ENCODE results near the gene SLC16A7. TPM values are rescaled to one million over a fixed set of nuclear protein-coding genes. Genes with fewer than 3 reads are reported as not detected.
A peak's percentile ranks its signal among the peaks of the same experiment; 100 is the strongest.

Gene SLC16A7
- total and polyA plus RNA-seq, 5 donors from 2014 or later, result 20.8 to 38.5 (median 24.1) TPM

DNA sequence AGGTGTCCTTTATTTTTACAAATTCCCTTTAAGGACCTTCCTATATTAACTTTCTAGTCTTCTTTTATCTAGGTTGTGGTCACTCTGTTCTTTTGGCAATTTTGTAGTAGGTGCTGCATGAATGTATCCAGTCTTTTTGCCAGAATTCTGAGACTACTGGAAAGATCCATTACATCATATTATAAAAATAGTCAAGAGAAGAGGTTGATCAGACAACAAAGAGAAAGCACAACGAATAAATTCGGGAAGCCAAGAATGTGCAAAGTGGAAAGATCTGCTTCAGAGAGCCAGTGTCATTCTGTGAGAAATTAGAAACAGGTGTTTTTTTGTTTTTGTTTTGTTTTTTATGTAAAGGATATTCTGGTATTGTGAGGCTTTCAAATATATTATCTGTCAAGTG, 15.8 kb upstream of the SLC16A7 start:
- Mint-ChIP-seq H3K4me3 (no peak overlapping the region), H3K36me3 (no peaks in the 10 kb centered on the region), H3K4me1 (peaks cover 18 to 33% (median 30%) of the 10 kb centered on the region in 4 donors), H3K27me3 (peaks cover 22% of the 10 kb centered on the region), H3K27ac (no peak overlapping the region), H3K9me3 (peaks cover 0 to 3% (median 0%) of the 10 kb centered on the region in 7 donors)
- Histone ChIP-seq H3K27me3 (ENCODE audit: control insufficient read depth, insufficient read depth, low read length) (no peaks in the 10 kb centered on the region), H3K36me3 (ENCODE audit: control insufficient read depth, insufficient read depth, low read length) (no peaks in the 10 kb centered on the region), H3K27ac (ENCODE audit: insufficient read depth, low read length, poor library complexity, severe bottlenecking) (no peak overlapping the region), H3K4me3 (ENCODE audit: low read depth, low read length) (no peak overlapping the region), H3K4me1 (ENCODE audit: control insufficient read depth, insufficient read depth, low read length, poor library complexity, severe bottlenecking) (peaks cover 16% of the 10 kb centered on the region), H3K9me3 (ENCODE audit: control insufficient read depth in 2 of 2, low read length in 2 of 2) (no peaks in the 10 kb centered on the region)
- ATAC-seq (ENCODE audit: low read depth in 2 of 2) (no peak), DNase-seq (no peak)

DNA sequence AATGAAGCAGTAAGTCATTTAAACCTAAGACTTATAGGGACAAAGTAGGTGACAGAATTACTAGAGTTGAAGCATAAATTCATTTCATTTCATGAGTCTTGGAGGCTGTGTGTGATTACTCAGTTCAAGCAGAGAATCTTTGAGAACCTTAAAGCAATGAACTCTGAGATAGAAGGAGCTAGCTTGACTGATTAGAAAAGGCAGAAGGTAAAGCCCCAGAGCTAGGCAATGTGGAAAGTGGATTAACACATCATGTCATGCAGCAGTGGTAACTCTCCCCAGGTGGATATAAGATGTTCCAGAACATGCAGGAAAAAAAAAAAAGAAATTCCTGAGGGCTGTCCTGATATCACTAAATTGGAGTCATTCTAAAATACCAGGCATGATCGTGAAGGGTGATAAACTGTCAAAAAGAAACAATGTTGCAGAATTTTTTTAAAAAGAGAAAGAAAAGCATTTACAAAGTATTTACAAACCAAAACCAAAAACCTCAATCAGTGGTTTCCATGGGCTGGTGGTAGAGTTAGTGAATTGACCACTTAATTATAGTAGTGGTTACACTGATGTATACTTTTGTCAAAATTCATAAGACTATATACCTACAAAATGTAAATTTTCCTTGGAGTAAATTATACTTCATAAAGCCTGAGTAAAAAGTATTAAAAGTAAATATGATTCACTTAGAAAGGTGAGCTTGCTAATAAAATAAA, 12.7 kb upstream of the SLC16A7 start:
- H3K9me3 Mint-ChIP-seq, result peaks cover 0 to 3% (median 0%) of the 10 kb centered on the region in 7 donors
- Histone ChIP-seq H3K4me3 (ENCODE audit: low read depth, low read length) (no peak overlapping the region), H3K4me1 (ENCODE audit: control insufficient read depth, insufficient read depth, low read length, poor library complexity, severe bottlenecking) (peaks cover 8% of the 10 kb centered on the region), H3K27me3 (ENCODE audit: control insufficient read depth, insufficient read depth, low read length) (no peaks in the 10 kb centered on the region), H3K36me3 (ENCODE audit: control insufficient read depth, insufficient read depth, low read length) (no peaks in the 10 kb centered on the region), H3K27ac (ENCODE audit: insufficient read depth, low read length, poor library complexity, severe bottlenecking) (no peak overlapping the region), H3K9me3 (ENCODE audit: control insufficient read depth in 2 of 2, low read length in 2 of 2) (no peaks in the 10 kb centered on the region)
- ATAC-seq (ENCODE audit: low read depth in 2 of 2) (no peak), DNase-seq (no peak)
- H3K27ac Mint-ChIP-seq, result no peak overlapping the region
- H3K27me3 Mint-ChIP-seq, result peaks cover 15% of the 10 kb centered on the region
- no peak overlapping the region for H3K4me3 Mint-ChIP-seq
- peaks cover 11 to 17% (median 17%) of the 10 kb centered on the region in 4 donors for H3K4me1 Mint-ChIP-seq
- no peaks in the 10 kb centered on the region for H3K36me3 Mint-ChIP-seq

DNA sequence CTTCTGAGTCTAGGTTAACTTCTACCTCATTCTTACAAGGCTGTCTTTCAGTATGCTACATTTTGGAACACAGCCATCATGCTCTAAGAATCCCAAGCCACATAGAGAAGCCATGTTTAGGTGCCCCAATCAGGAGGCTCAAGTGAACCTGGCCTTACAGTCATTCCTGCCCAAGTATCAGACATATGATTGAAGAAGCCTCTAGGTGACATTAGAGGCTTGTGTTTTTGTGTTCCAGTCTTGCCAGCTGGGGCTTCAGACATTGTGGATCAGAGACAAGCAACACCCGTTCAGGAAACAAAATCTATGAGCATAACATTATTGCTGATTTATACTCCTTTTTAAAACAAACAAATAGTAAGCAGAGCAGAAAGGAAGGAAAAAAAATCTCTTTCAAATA, 8.1 kb upstream of the SLC16A7 start:
- H3K4me1 Mint-ChIP-seq, result peaks cover 0 to 3% (median 0%) of the 10 kb centered on the region in 4 donors
- H3K4me1 ChIP-seq (ENCODE audit: control insufficient read depth, insufficient read depth, low read length, poor library complexity, severe bottlenecking), result no peaks in the 10 kb centered on the region
- no peak overlapping the region for H3K27ac Mint-ChIP-seq

DNA sequence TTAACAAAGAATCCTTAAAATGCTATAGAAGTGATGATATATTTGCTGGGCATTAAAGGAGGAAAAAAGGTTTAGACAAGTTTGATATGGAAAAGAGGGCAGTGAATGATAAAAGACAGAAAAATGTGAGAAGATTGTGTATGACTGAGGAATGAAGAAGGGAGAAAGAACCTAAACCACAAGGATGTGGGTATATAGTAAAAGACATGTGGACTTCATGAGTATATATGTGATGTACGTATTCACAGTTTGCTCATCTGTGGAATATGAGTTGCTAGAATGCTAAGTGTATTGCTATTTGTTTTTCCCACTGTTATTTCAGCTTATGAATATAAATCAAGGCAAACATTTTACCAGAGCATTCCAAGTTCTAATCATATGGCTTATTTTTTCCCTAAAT, 2.1 kb upstream of the SLC16A7 start:
- peaks cover 21 to 38% (median 24%) of the 10 kb centered on the region in 4 donors for H3K4me1 Mint-ChIP-seq
- peak overlapping the region in 1 of 3 donors; percentile 15 for H3K27ac Mint-ChIP-seq
- peak overlapping the region in 3 of 4 donors; percentile 54 to 78 (median 64) for H3K4me3 Mint-ChIP-seq
- Histone ChIP-seq H3K36me3 (ENCODE audit: control insufficient read depth, insufficient read depth, low read length) (no peaks in the 10 kb centered on the region), H3K27me3 (ENCODE audit: control insufficient read depth, insufficient read depth, low read length) (peaks cover 4% of the 10 kb centered on the region), H3K4me3 (ENCODE audit: low read depth, low read length) (no peak overlapping the region), H3K4me1 (ENCODE audit: control insufficient read depth, insufficient read depth, low read length, poor library complexity, severe bottlenecking) (peaks cover 26% of the 10 kb centered on the region), H3K9me3 (ENCODE audit: control insufficient read depth in 2 of 2, low read length in 2 of 2) (no peaks in the 10 kb centered on the region), H3K27ac (ENCODE audit: insufficient read depth, low read length, poor library complexity, severe bottlenecking) (no peak overlapping the region)
- H3K27me3 Mint-ChIP-seq, result peaks cover 4% of the 10 kb centered on the region
- H3K9me3 Mint-ChIP-seq, result no peaks in the 10 kb centered on the region
- no peaks in the 10 kb centered on the region for H3K36me3 Mint-ChIP-seq
- ATAC-seq (ENCODE audit: low read depth in 2 of 2) (no peak), DNase-seq (no peak)

More for the DNA sequence above, 8.1 kb upstream of the SLC16A7 start:
- Mint-ChIP-seq H3K9me3 (no peaks in the 10 kb centered on the region), H3K27me3 (peaks cover 6% of the 10 kb centered on the region), H3K4me3 (no peak overlapping the region), H3K36me3 (no peaks in the 10 kb centered on the region)
- DNase-seq (no peak), ATAC-seq (ENCODE audit: low read depth in 2 of 2) (no peak)
- Histone ChIP-seq H3K36me3 (ENCODE audit: control insufficient read depth, insufficient read depth, low read length) (no peaks in the 10 kb centered on the region), H3K27me3 (ENCODE audit: control insufficient read depth, insufficient read depth, low read length) (peaks cover 4% of the 10 kb centered on the region), H3K4me3 (ENCODE audit: low read depth, low read length) (no peak overlapping the region), H3K9me3 (ENCODE audit: control insufficient read depth in 2 of 2, low read length in 2 of 2) (no peaks in the 10 kb centered on the region), H3K27ac (ENCODE audit: insufficient read depth, low read length, poor library complexity, severe bottlenecking) (no peak overlapping the region)

GRCh38 chr12:59594943-59595500, 807 bp upstream of the SLC16A7 start:
- H3K36me3 Mint-ChIP-seq, result peaks cover 3% of the 10 kb centered on the region
- DNase-seq (peak in 1 of 3 donors; percentile 5), ATAC-seq (ENCODE audit: low read depth in 2 of 2) (no peak)
- H3K4me1 Mint-ChIP-seq, result peaks cover 25 to 51% (median 36%) of the 10 kb centered on the region in 4 donors
- peak overlapping the region; percentile 20 to 99 (median 98) for H3K27ac Mint-ChIP-seq
- peaks cover 4% of the 10 kb centered on the region for H3K27me3 ChIP-seq (ENCODE audit: control insufficient read depth, insufficient read depth, low read length)
- peaks cover 26% of the 10 kb centered on the region for H3K4me1 ChIP-seq (ENCODE audit: control insufficient read depth, insufficient read depth, low read length, poor library complexity, severe bottlenecking)
- peak overlapping the region; percentile 94 for H3K4me3 ChIP-seq (ENCODE audit: low read depth, low read length)
- H3K27me3 Mint-ChIP-seq, result peaks cover 4% of the 10 kb centered on the region
- H3K9me3 ChIP-seq (ENCODE audit: control insufficient read depth in 2 of 2, low read length in 2 of 2), result no peaks in the 10 kb centered on the region
- H3K4me3 Mint-ChIP-seq, result peak overlapping the region; percentile 92 to 99 (median 94)
- H3K27ac ChIP-seq (ENCODE audit: insufficient read depth, low read length, poor library complexity, severe bottlenecking), result peak overlapping the region; percentile 87
- H3K36me3 ChIP-seq (ENCODE audit: control insufficient read depth, insufficient read depth, low read length), result no peaks in the 10 kb centered on the region
- no peaks in the 10 kb centered on the region for H3K9me3 Mint-ChIP-seq

DNA sequence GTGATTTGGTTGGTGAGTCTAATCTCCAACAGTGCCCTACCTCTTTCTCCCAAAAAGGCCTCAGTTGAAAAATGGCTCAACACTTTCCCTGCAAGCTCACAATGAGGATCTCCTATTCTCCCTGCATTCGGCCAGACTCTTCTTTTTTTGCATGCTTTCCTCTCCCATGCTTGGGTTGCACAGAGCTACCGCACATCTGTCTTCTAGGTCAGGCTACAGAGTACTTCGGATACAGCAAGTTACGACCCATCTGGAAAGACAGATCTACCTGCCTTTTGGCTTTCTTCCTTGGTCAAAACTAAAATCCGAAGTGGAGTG, 305 bp upstream of the SLC16A7 start:
- peak overlapping the region; percentile 98 to 99 (median 99) for H3K27ac Mint-ChIP-seq
- DNase-seq (no peak), ATAC-seq (ENCODE audit: low read depth in 2 of 2) (no peak)
- no peaks in the 10 kb centered on the region for H3K9me3 ChIP-seq (ENCODE audit: control insufficient read depth in 2 of 2, low read length in 2 of 2)
- no peaks in the 10 kb centered on the region for H3K36me3 ChIP-seq (ENCODE audit: control insufficient read depth, insufficient read depth, low read length)
- peak overlapping the region; percentile 87 for H3K27ac ChIP-seq (ENCODE audit: insufficient read depth, low read length, poor library complexity, severe bottlenecking)
- H3K27me3 ChIP-seq (ENCODE audit: control insufficient read depth, insufficient read depth, low read length), result peaks cover 3% of the 10 kb centered on the region
- H3K4me3 Mint-ChIP-seq, result peak overlapping the region; percentile 92 to 99 (median 94)
- H3K4me1 Mint-ChIP-seq, result peaks cover 29 to 56% (median 38%) of the 10 kb centered on the region in 4 donors
- H3K4me1 ChIP-seq (ENCODE audit: control insufficient read depth, insufficient read depth, low read length, poor library complexity, severe bottlenecking), result peaks cover 26% of the 10 kb centered on the region
- peaks cover 3% of the 10 kb centered on the region for H3K36me3 Mint-ChIP-seq
- peak overlapping the region; percentile 94 for H3K4me3 ChIP-seq (ENCODE audit: low read depth, low read length)
- H3K9me3 Mint-ChIP-seq, result no peaks in the 10 kb centered on the region
- peaks cover 4% of the 10 kb centered on the region for H3K27me3 Mint-ChIP-seq

- peaks cover 33 to 70% (median 48%) of the 10 kb centered on the region in 4 donors for H3K4me1 Mint-ChIP-seq
- peak; percentile 10 to 79 (median 46) for DNase-seq
- peaks cover 4% of the 10 kb centered on the region for H3K27me3 Mint-ChIP-seq
- Histone ChIP-seq H3K4me1 (ENCODE audit: control insufficient read depth, insufficient read depth, low read length, poor library complexity, severe bottlenecking) (peaks cover 26% of the 10 kb centered on the region), H3K9me3 (ENCODE audit: control insufficient read depth in 2 of 2, low read length in 2 of 2) (no peaks in the 10 kb centered on the region), H3K36me3 (ENCODE audit: control insufficient read depth, insufficient read depth, low read length) (no peaks in the 10 kb centered on the region), H3K4me3 (ENCODE audit: low read depth, low read length) (peak overlapping the region; percentile 82), H3K27me3 (ENCODE audit: control insufficient read depth, insufficient read depth, low read length) (no peaks in the 10 kb centered on the region), H3K27ac (ENCODE audit: insufficient read depth, low read length, poor library complexity, severe bottlenecking) (peak overlapping the region; percentile 87)
- H3K4me3 Mint-ChIP-seq, result peak overlapping the region; percentile 92 to 99 (median 94)
- H3K9me3 Mint-ChIP-seq, result no peaks in the 10 kb centered on the region
- peak overlapping the region; percentile 98 to 99 (median 99) for H3K27ac Mint-ChIP-seq
- ATAC-seq (ENCODE audit: low read depth in 2 of 2), result peak; percentile 22 to 26
- H3K36me3 Mint-ChIP-seq, result peaks cover 8% of the 10 kb centered on the region
These were observed 1.6 kb downstream of the SLC16A7 start for GRCh38 chr12:59597385-59597781.

Measured in CD4-positive, CD25-positive, alpha-beta regulatory T cell (primary cell).